Suprapubic skin (tissue), 4 donors: ENCODE measurements around the gene KLK11. TPM values are rescaled to one million over a fixed set of nuclear protein-coding genes. Genes with fewer than 3 reads are reported as not detected.

Experiments used
- DNase-seq, 2 donors: peaks; one replicate each; pipeline ENCODE4 v3.0.0-alpha.2; 2019; ENCODE audit warnings: low spot score in 2 of 2
- H3K27ac ChIP-seq: fragments of 200-600 bp; sonication (generic); one replicate; pipeline ENCODE4 v1.5.1; 2019
- H3K27me3 ChIP-seq: fragments of 200-600 bp; sonication (generic); one replicate; pipeline ENCODE4 v1.5.1; 2019
- H3K36me3 ChIP-seq: fragments of 200-600 bp; sonication (generic); one replicate; pipeline ENCODE4 v1.5.1; 2019
- H3K4me1 ChIP-seq: fragments of 200-600 bp; sonication (generic); one replicate; pipeline ENCODE4 v1.5.1; 2019
- H3K4me3 ChIP-seq: fragments of 200-600 bp; sonication (generic); one replicate; pipeline ENCODE4 v1.5.1; 2019; ENCODE audit warnings: mild to moderate bottlenecking
- H3K9me3 ChIP-seq: fragments of 200-600 bp; sonication (generic); one replicate; pipeline ENCODE4 v1.5.1; 2019
- EP300 ChIP-seq: sonication (generic); formaldehyde crosslinking; IDR thresholded peaks from one replicate; pipeline ENCODE4 v1.6.1; 2017; ENCODE audit warnings: antibody characterized with exemption
- POLR2A ChIP-seq, 2 donors: fragments of 450-650 bp; IDR thresholded peaks; one replicate each; pipeline ENCODE4 v1.6.1; 2017; ENCODE audit warnings: antibody characterized with exemption in 2 of 2, mild to moderate bottlenecking in 2 of 2, moderate library complexity in 2 of 2
- POLR2AphosphoS5 ChIP-seq, 3 donors: sonication (generic); formaldehyde crosslinking; IDR thresholded peaks; one replicate each; pipeline ENCODE4 v1.6.1; 2017; ENCODE audit warnings: antibody characterized with exemption in 3 of 3
- WGBS: methylation state at CpG from one replicate; pipeline ENCODE4 v1.1.5; 2018; 5-methylcytosine and 5-hydroxymethylcytosine counted together
- total RNA-seq, 4 donors: library from RNA; depleted of rRNA; stranded (reverse); fragments of >200 nt; gene quantifications; one replicate each; pipeline ENCODE4 v1.1.0, GENCODE V29; 2016
- TF ChIP-seq, protein P1 (sequence below), 2 donors: fragments of 200-600 bp in 1 of 2; fragments of 450-650 bp in 1 of 2; sonication (generic) in 1 of 2; IDR thresholded peaks; one replicate each; pipeline ENCODE4 v1.5.1; 2016 to 2019; ENCODE audit warnings: antibody characterized with exemption in 2 of 2, mild to moderate bottlenecking in 1 of 2, moderate library complexity in 1 of 2

The KLK11 gene
- total RNA-seq, 4 donors from 2014 or later: 173 to 372 (median 269) TPM

DNA sequence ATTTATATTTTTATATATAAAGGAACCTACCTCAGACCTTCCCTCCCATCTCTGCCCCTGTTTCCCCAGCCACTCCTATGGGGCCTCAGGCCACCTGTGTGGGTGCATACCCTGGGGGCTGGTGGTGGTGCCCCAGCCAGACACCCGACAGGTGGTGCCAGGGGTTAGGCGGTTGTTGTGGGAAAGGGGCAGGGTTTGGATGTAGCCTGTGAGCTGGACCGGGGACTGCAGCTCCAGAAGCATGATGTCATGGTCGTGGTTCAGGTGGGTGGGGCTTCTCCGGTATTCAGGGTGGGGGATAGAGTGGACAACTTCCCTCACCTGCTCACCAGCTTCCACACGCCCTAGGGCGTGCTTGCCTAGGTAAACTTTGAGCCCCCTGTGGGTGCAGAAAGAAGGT lies 33.3 kb upstream of the KLK11 start:
- TF ChIP-seq EP300 (no peak), POLR2A (IDR thresholded peaks at IDR 0.05) (no peak), POLR2AphosphoS5 (IDR thresholded peaks at IDR 0.05) (no peak)
- TF ChIP-seq, protein P1, sequence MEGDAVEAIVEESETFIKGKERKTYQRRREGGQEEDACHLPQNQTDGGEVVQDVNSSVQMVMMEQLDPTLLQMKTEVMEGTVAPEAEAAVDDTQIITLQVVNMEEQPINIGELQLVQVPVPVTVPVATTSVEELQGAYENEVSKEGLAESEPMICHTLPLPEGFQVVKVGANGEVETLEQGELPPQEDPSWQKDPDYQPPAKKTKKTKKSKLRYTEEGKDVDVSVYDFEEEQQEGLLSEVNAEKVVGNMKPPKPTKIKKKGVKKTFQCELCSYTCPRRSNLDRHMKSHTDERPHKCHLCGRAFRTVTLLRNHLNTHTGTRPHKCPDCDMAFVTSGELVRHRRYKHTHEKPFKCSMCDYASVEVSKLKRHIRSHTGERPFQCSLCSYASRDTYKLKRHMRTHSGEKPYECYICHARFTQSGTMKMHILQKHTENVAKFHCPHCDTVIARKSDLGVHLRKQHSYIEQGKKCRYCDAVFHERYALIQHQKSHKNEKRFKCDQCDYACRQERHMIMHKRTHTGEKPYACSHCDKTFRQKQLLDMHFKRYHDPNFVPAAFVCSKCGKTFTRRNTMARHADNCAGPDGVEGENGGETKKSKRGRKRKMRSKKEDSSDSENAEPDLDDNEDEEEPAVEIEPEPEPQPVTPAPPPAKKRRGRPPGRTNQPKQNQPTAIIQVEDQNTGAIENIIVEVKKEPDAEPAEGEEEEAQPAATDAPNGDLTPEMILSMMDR (IDR thresholded peaks at IDR 0.05): no peak
- Histone ChIP-seq H3K9me3 (no peaks in the 10 kb centered on the region), H3K27me3 (peaks cover 19% of the 10 kb centered on the region), H3K4me3 (no peak overlapping the region), H3K36me3 (no peaks in the 10 kb centered on the region), H3K27ac (no peak overlapping the region), H3K4me1 (peaks cover 13% of the 10 kb centered on the region)
- WGBS: 82% methylated on average over 7 of the region's 7 CpGs
- no peak for DNase-seq

DNA sequence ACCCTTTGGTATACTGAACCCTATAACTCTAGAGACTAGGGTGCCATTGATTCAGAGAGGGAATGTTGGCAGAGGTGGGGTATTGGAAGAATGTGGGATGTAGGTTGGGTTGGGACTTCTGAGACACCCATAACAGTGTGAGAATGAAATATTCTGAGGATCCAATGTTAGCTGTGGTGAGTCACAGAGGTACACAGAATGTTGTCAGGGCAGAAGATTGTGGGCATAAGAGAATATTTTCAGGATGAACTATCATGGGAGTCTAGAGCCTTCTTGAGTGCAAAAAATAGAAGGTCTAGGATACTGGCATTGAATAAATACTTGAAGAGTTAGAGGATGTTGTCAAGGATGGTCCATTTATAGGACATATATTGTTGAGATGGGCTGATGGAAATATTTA lies 29.4 kb upstream of the KLK11 start:
- peaks cover 8% of the 10 kb centered on the region for H3K27me3 ChIP-seq
- H3K27ac ChIP-seq: no peak overlapping the region
- no peak for DNase-seq
- H3K4me3 ChIP-seq: no peak overlapping the region
- H3K9me3 ChIP-seq: no peaks in the 10 kb centered on the region
- no peaks in the 10 kb centered on the region for H3K36me3 ChIP-seq
- TF ChIP-seq POLR2AphosphoS5 (IDR thresholded peaks at IDR 0.05): no peak
- TF ChIP-seq POLR2A (IDR thresholded peaks at IDR 0.05): no peak
- H3K4me1 ChIP-seq: no peaks in the 10 kb centered on the region

DNA sequence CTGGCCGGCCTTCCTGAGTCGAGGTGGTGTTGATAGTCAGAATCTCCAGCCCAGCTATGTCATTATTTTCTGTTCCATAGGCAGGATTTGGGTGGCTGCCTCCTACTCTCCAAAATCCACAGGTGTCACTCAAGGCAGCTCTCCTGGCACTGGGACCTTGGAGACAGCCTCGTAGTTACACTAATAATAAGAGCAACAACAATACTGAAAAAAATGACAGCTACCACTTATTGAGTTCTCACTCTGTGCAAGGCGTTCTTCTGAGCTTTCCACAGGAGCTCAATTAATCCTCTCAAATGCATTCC lies 20.6 kb upstream of the KLK11 start:
- DNase-seq: peak in 1 of 2 donors; percentile 40
- no peaks in the 10 kb centered on the region for H3K27me3 ChIP-seq
- 8% methylated on average over 4 of the region's 4 CpGs for WGBS
- no peaks in the 10 kb centered on the region for H3K36me3 ChIP-seq
- peaks cover 9% of the 10 kb centered on the region for H3K4me1 ChIP-seq
- H3K27ac ChIP-seq: no peak overlapping the region
- H3K9me3 ChIP-seq: no peaks in the 10 kb centered on the region
- H3K4me3 ChIP-seq: no peak overlapping the region
- TF ChIP-seq, protein P1 (IDR thresholded peaks at IDR 0.05): no peak
- no peak for TF ChIP-seq POLR2A (IDR thresholded peaks at IDR 0.05)
- TF ChIP-seq POLR2AphosphoS5 (IDR thresholded peaks at IDR 0.05): no peak
- TF ChIP-seq EP300: no peak

DNA sequence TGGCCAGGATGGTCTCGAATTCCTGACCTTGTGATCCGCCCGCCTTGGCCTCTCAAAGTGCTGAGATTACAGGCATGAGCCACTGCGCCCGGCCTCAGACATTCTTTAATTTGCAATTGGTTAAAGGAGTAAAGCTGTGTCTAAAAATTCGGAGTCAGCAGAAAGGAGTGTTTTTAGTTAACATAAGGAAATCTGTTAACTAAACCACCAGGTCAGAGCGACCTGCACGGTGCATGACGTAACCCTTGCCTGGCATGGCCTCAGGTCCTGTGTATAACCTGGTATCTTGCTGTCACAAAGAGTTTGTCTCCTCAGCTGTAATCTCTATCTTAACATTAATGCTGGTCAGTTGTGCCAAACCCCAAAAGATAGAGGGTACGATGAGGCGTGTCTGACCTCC lies 17.9 kb upstream of the KLK11 start:
- no peak for DNase-seq
- Histone ChIP-seq H3K4me3 (no peak overlapping the region), H3K27me3 (no peaks in the 10 kb centered on the region), H3K36me3 (no peaks in the 10 kb centered on the region), H3K9me3 (no peaks in the 10 kb centered on the region), H3K27ac (no peak overlapping the region), H3K4me1 (peaks cover 9% of the 10 kb centered on the region)
- 79% methylated on average over 11 of the region's 11 CpGs for WGBS
- no peak for TF ChIP-seq POLR2AphosphoS5 (IDR thresholded peaks at IDR 0.05)
- TF ChIP-seq, protein P1 (IDR thresholded peaks at IDR 0.05): no peak
- no peak for TF ChIP-seq EP300

DNA sequence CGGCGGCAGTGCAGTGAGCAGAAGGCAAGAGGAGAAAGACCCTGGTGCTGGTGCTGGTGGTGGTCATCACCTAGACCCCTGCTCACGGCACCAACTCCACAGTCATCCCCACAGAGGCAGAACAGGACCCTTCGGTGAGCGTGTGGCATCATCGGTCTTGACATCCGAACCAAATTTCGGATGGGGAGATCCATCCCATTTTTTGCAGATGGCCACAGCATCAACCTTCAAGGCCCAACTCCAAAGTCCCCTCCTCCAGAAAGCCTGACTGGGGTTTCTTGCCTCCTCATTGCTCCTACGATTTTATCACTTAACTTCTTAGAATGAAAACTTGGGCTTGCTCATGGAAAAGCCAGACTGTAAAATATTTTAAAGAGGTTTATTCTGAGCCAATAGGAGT lies 17.1 kb upstream of the KLK11 start:
- Histone ChIP-seq H3K4me3 (no peak overlapping the region), H3K9me3 (no peaks in the 10 kb centered on the region), H3K36me3 (no peaks in the 10 kb centered on the region), H3K27me3 (no peaks in the 10 kb centered on the region), H3K4me1 (peaks cover 11% of the 10 kb centered on the region), H3K27ac (no peak overlapping the region)
- TF ChIP-seq POLR2AphosphoS5 (IDR thresholded peaks at IDR 0.05): no peak
- TF ChIP-seq EP300: no peak
- TF ChIP-seq, protein P1 (IDR thresholded peaks at IDR 0.05): no peak
- TF ChIP-seq POLR2A (IDR thresholded peaks at IDR 0.05): no peak
- 88% methylated on average over 7 of the region's 9 CpGs for WGBS
- DNase-seq: peak in 1 of 2 donors; percentile 24

DNA sequence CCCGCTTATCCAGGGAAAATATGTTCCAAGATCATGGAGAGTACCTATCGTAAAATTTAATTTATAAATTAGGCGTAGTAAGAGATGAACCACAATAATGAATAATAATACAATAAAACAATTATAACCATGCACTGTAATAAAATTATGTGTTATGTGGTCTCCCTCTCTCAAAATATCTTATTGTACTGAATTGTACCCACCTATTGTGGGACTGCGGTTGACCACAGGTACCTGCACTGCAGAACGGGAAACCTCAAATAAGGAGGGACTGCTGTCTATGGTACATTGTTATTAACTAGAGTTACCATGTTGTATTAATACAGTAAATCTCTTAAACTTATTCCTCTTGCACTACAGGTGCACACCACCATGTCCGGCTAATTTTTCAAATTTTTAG lies 13.7 kb upstream of the KLK11 start:
- no peaks in the 10 kb centered on the region for H3K9me3 ChIP-seq
- TF ChIP-seq EP300: no peak
- TF ChIP-seq POLR2A (IDR thresholded peaks at IDR 0.05): no peak
- TF ChIP-seq, protein P1 (IDR thresholded peaks at IDR 0.05): no peak
- no peak for DNase-seq
- H3K27ac ChIP-seq: no peak overlapping the region
- no peaks in the 10 kb centered on the region for H3K36me3 ChIP-seq
- H3K4me1 ChIP-seq: peaks cover 5% of the 10 kb centered on the region
- 93% methylated on average over 6 of the region's 6 CpGs for WGBS
- no peak overlapping the region for H3K4me3 ChIP-seq
- no peaks in the 10 kb centered on the region for H3K27me3 ChIP-seq
